Motor neuron (in vitro differentiated cells): ENCODE measurements around the gene RASGRP2. TPM values are rescaled to one million over a fixed set of nuclear protein-coding genes. Genes with fewer than 3 reads are reported as not detected.
"Not testable (repeated sequence)": the region's sequence is repeated elsewhere in the genome, so short reads cannot be mapped to it uniquely, and the experiment has no call there.

ENCODE experiments used
- ATAC-seq, 8 experiments: fragments of 200-7000 bp; cut with Tn5 transposase; replicated peaks in 6 of 8; 2 replicates each; pipeline ENCODE4 v1.8.0; 2021; ENCODE audit warnings: mild to moderate bottlenecking in 8 of 8, moderate library complexity in 8 of 8
- H3K27ac ChIP-seq, 2 donors: fragments of 250-450 bp; sonication (Bioruptor Pico); 2 replicates each; pipeline ENCODE4 v1.9.0; 2021; ENCODE audit warnings: antibody characterized with exemption in 2 of 2, mild to moderate bottlenecking in 2 of 2, moderate library complexity in 1 of 2
- H3K4me1 ChIP-seq, 2 donors: fragments of 250-450 bp; sonication (Bioruptor Pico); replicated peaks in 1 of 2; 2 replicates each; pipeline ENCODE4 v1.6.1; 2021; ENCODE audit warnings: antibody characterized with exemption in 2 of 2, mild to moderate bottlenecking in 2 of 2, moderate library complexity in 1 of 2
- H3K4me3 ChIP-seq, 5 donors: fragments of 250-450 bp; sonication (Bioruptor Pico); 2 replicates each; pipeline ENCODE4 v1.9.0; 2021; ENCODE audit warnings: antibody characterized with exemption in 5 of 5, mild to moderate bottlenecking in 5 of 5, moderate library complexity in 4 of 5
- WGBS, 10 experiments: fragments of 450-650 bp; shearing (Covaris generic); methylation state at CpG; one replicate each; pipeline ENCODE4 v1.0.0; 2022; 5-methylcytosine and 5-hydroxymethylcytosine counted together
- in situ Hi-C, 9 experiments: fragments of 400-800 bp; cut with MboI; loops; one replicate each; pipeline ENCODE4 v1.15.0; 2021; ENCODE audit warnings: low sequenced_read_pairs in 9 of 9, low pct_unique_long_range_greater_than_20kb in 2 of 9; ENCODE audit not compliant: unreplicated experiment in 9 of 9
- total RNA-seq, 8 experiments: library from RNA; unstranded; fragments of 300-600 nt; gene quantifications; 2 replicates each; pipeline versions ENCODE4 v1.2.3 to v1.2.4, GENCODE V29; 2022

Gene RASGRP2
- total RNA-seq, 8 experiments from 2014 or later = 0.63 to 5.5 (median 2.1) TPM

GRCh38 chr11:64703048-64703447, 40.9 kb downstream of the RASGRP2 start:
- in situ Hi-C loops = no loop called here
- Histone ChIP-seq H3K27ac (no peak overlapping the region), H3K4me3 (no peak overlapping the region), H3K4me1 (peaks cover 2 to 13% of the 10 kb centered on the region in 2 donors)
- ATAC-seq = no peak
- WGBS, 10 experiments = 0 to 100% (median 92%) methylated on average over 1 to 2 of the region's 2 CpGs; no CpG with 5 or more reads in 1 of the 10 experiments

- H3K4me3 ChIP-seq, H3K4me1 ChIP-seq, ATAC-seq, H3K27ac ChIP-seq, in situ Hi-C loops: not testable (repeated sequence)
- WGBS, 10 experiments = no CpG with 5 or more reads among the region's 29 CpGs
Measured at GRCh38 chr11:64701956-64702355, 42.0 kb downstream of the RASGRP2 start.

GRCh38 chr11:64698427-64698826, 45.5 kb downstream of the RASGRP2 start:
- H3K4me3 ChIP-seq = no peak overlapping the region
- in situ Hi-C loops = no loop called here
- ATAC-seq = no peak
- H3K4me1 ChIP-seq = peaks cover 34 to 38% of the 10 kb centered on the region in 2 donors
- H3K27ac ChIP-seq = no peak overlapping the region
- 22 to 89% methylated on average over 1 of the region's 1 CpG; no CpG with 5 or more reads in 8 of the 10 experiments for WGBS, 10 experiments

GRCh38 chr11:64697663-64698375, 46.1 kb downstream of the RASGRP2 start:
- H3K27ac ChIP-seq = no peak overlapping the region
- in situ Hi-C loops = no loop called here
- peaks cover 40 to 41% of the 10 kb centered on the region in 2 donors for H3K4me1 ChIP-seq
- 20 to 78% (median 54%) methylated on average over 1 to 5 of the region's 7 CpGs; no CpG with 5 or more reads in 5 of the 10 experiments for WGBS, 10 experiments
- no peak overlapping the region for H3K4me3 ChIP-seq
- ATAC-seq = no peak

GRCh38 chr11:64696045-64696444, 47.9 kb downstream of the RASGRP2 start:
- in situ Hi-C loops = no loop called here
- Histone ChIP-seq H3K27ac (peak overlapping the region in 1 of 2 donors; percentile 60), H3K4me3 (no peak overlapping the region), H3K4me1 (peaks cover 41 to 42% of the 10 kb centered on the region in 2 donors)
- peak in 4 of 8 experiments; percentile 11 to 26 (median 19) for ATAC-seq
- WGBS, 10 experiments = 53 to 100% (median 90%) methylated on average over 1 to 7 of the region's 8 CpGs; no CpG with 5 or more reads in 3 of the 10 experiments

GRCh38 chr11:64695548-64695947, 48.4 kb downstream of the RASGRP2 start:
- Histone ChIP-seq H3K27ac (peak overlapping the region in 1 of 2 donors; percentile 60), H3K4me3 (no peak overlapping the region), H3K4me1 (peaks cover 39 to 42% of the 10 kb centered on the region in 2 donors)
- 0 to 100% methylated on average over 1 to 3 of the region's 5 CpGs; no CpG with 5 or more reads in 8 of the 10 experiments for WGBS, 10 experiments
- ATAC-seq = no peak
- in situ Hi-C loops = no loop called here

- H3K4me1 ChIP-seq = peaks cover 33 to 40% of the 10 kb centered on the region in 2 donors
- no peak overlapping the region for H3K4me3 ChIP-seq
- ATAC-seq = peak in 6 of 8 experiments; percentile 49 to 98 (median 96)
- in situ Hi-C loops = no loop called here
- H3K27ac ChIP-seq = peak overlapping the region; percentile 14 to 57
- 0% methylated on average over 5 of the region's 5 CpGs; no CpG with 5 or more reads in 9 of the 10 experiments for WGBS, 10 experiments
Measured at GRCh38 chr11:64694821-64695365, 49.0 kb downstream of the RASGRP2 start.

- 14 to 68% (median 44%) methylated on average over 1 to 3 of the region's 4 CpGs; no CpG with 5 or more reads in 4 of the 10 experiments for WGBS, 10 experiments
- Histone ChIP-seq H3K4me3 (no peak overlapping the region), H3K4me1 (peaks cover 33 to 41% of the 10 kb centered on the region in 2 donors), H3K27ac (peak overlapping the region; percentile 14 to 57)
- in situ Hi-C loops = no loop called here
- peak in 5 of 8 experiments; percentile 7 to 23 (median 15) for ATAC-seq
Measured at GRCh38 chr11:64694026-64694755, 49.8 kb downstream of the RASGRP2 start.

GRCh38 chr11:64692764-64693331, 51.1 kb downstream of the RASGRP2 start:
- ATAC-seq = no peak
- H3K4me1 ChIP-seq = peaks cover 44 to 54% of the 10 kb centered on the region in 2 donors
- H3K27ac ChIP-seq = no peak overlapping the region
- in situ Hi-C loops = no loop called here
- WGBS, 10 experiments = 0 to 67% (median 39%) methylated on average over 4 to 11 of the region's 13 CpGs; no CpG with 5 or more reads in 1 of the 10 experiments
- H3K4me3 ChIP-seq = no peak overlapping the region

- Histone ChIP-seq H3K4me1 (peaks cover 49 to 59% of the 10 kb centered on the region in 2 donors), H3K27ac (no peak overlapping the region), H3K4me3 (no peak overlapping the region)
- ATAC-seq = no peak
- in situ Hi-C loops = no loop called here
- 33 to 100% (median 83%) methylated on average over 1 of the region's 1 CpG; no CpG with 5 or more reads in 4 of the 10 experiments for WGBS, 10 experiments
Measured at GRCh38 chr11:64691543-64691942, 52.4 kb downstream of the RASGRP2 start.

- H3K4me3 ChIP-seq = no peak overlapping the region
- 20 to 80% (median 55%) methylated on average over 1 to 2 of the region's 8 CpGs; no CpG with 5 or more reads in 6 of the 10 experiments for WGBS, 10 experiments
- in situ Hi-C loops = no loop called here
- ATAC-seq = no peak
- peaks cover 36 to 46% of the 10 kb centered on the region in 2 donors for H3K4me1 ChIP-seq
- H3K27ac ChIP-seq = no peak overlapping the region
Measured at GRCh38 chr11:64690235-64690634, 53.7 kb downstream of the RASGRP2 start.

- peak overlapping the region; percentile 17 to 35 (median 26) for H3K4me3 ChIP-seq
- peaks cover 22 to 29% of the 10 kb centered on the region in 2 donors for H3K4me1 ChIP-seq
- H3K27ac ChIP-seq = peak overlapping the region; percentile 29 to 39
- 0 to 3% (median 0%) methylated on average over 1 to 7 of the region's 13 CpGs; no CpG with 5 or more reads in 4 of the 10 experiments for WGBS, 10 experiments
- in situ Hi-C loops = no loop called here
- peak; percentile 92 to 100 (median 95) for ATAC-seq
Measured at GRCh38 chr11:64688534-64688982, 55.4 kb downstream of the RASGRP2 start.
